GM15510 (cell line): ENCODE results near the gene SLX4IP.

Experiments used
- POLR2A ChIP-seq: IDR thresholded peaks from 3 replicates; pipeline ENCODE4 v1.6.1; 2011; ENCODE audit warnings: borderline replicate concordance; ENCODE audit not compliant: insufficient read length; ENCODE audit errors: extremely low read depth

SLX4IP gene

GRCh38 chr20:10510216-10510615 is 75.1 kb downstream of the SLX4IP start:
- TF ChIP-seq POLR2A: no peak

- TF ChIP-seq POLR2A: no peak
These were observed 76.0 kb downstream of the SLX4IP start for GRCh38 chr20:10511170-10511508.

GRCh38 chr20:10511509-10512251 is 76.6 kb downstream of the SLX4IP start:
- peak; percentile 30 for TF ChIP-seq POLR2A

- no peak for TF ChIP-seq POLR2A
These were observed 78.0 kb downstream of the SLX4IP start for GRCh38 chr20:10513061-10513460.

- no peak for TF ChIP-seq POLR2A
These were observed 78.9 kb downstream of the SLX4IP start for GRCh38 chr20:10513931-10514575.

GRCh38 chr20:10516529-10516928 is 81.4 kb downstream of the SLX4IP start:
- no peak for TF ChIP-seq POLR2A

DNA sequence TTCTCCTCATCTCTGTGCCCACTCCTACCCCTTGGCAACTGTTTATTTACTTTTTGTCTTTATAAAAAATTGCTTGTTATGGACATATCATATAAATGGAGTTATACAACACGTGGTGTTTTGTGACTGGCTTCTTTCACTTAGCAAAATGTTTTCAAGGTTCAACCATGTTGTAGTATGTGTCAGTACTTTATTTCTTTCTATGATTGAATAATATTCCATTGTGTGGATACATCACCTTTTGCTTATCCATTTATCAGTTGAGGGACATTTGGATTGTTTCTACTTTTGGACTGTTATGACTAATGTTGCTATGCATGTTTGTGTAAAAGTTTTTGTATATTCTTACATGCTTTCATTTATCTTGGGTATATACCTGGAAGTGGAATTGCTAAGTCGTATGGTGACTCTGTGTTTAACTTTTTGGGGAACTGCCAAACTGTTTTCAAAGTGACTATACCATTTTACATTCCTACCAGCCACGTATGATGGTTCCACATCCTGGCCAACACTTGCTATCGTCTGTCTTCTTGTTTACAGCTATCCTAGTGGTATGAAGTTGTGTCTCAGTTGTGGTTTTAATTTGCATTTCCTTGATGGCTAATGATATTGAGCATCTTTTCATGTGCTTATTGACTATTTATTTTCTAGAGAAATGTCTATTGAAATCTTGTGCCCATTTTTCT is 84.4 kb downstream of the SLX4IP start:
- TF ChIP-seq POLR2A: no peak

DNA sequence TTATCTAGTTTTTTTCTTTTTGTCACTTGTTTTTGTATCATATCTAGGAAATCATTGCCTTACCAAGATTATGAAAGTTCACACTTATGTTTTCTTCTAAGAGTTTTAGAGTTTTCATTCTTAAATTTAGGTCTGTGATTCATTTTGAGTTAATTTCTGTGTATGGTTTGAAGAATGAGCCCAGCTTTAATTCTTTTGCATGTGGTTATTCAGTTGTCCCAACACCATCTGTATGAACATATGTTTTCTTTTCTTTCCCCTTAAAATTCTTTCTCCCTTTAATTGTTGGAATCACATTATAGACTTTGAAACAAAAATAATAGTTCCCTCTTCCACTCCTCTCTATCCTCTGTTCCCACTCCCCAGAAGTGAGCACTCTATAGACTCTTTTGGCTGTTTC is 85.4 kb downstream of the SLX4IP start:
- TF ChIP-seq POLR2A: no peak

DNA sequence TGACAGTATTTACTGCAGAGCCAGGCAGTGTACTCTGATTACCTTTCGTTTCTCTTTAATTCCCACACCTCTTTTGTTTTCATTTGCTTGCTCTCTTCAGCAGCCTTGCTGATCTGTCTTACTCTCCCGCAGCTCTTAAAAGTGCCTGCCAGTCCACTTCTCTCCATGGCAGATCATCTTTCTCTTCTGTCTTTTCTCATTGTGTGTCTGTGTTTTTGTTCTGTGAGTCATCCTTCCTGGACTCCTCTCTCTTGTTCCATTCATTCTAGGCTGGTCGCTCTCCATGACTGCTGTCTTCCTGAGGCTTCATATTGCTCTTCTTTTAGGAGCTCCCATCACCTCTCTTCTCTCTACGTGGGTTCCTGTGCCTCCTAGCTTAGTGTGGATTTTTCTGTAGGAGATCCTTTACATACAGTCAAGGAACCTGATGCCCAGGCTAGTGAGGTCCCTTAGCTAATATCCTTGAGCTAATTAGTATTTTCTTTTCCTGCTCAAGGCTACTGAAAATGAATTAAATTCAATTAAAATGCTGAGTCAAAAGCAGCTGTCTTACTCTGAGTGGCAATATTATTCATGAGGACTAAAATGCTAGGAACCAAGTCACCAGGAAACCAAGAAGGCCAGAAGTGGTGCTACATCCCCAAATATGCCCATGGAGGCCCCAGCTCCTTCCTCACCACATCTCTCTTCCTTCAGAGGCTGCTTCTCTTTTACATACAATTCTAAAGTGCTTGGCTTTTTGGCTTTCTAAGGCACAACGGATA is 86.1 kb downstream of the SLX4IP start:
- TF ChIP-seq POLR2A: no peak

DNA sequence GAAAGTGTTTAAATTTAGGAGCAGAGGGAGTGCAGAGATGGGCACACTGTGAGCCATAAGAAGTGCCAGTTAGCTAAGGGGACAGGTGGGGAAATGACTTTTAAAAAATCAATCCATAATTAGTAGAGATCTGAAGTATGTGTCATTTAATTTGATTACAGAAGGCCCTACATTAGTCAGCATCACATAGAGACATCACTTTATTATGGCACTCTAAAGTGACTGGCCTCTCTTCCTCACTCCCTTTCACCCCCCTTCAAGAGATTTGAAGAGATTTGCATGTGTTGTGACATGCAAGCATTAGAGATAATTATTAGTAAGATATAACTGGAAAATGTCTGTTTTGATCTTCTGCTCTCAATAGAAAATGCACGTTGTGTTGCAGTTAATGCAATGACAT is 86.7 kb downstream of the SLX4IP start:
- no peak for TF ChIP-seq POLR2A

GRCh38 chr20:10522328-10522727 is 87.2 kb downstream of the SLX4IP start:
- TF ChIP-seq POLR2A: no peak

DNA sequence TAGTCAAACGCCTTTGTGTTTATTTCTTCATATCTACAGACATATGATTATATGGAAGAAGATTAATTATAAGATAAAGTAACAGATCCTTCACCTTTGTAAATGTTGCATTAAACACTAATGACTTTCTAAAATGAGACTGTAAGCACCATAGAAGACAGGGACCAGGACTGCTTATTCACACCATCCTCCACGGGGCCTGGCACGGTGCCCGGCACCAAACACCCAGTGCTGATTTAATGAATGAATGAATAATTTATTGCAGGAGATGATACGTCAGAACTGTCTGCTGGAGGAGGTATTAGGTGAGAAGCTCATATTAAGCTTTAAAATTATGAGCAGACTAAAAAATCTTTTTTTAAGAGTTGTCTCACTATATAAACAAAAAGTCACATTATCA is 88.3 kb downstream of the SLX4IP start:
- TF ChIP-seq POLR2A: no peak

GRCh38 chr20:10524034-10524476 is 89.0 kb downstream of the SLX4IP start:
- no peak for TF ChIP-seq POLR2A

DNA sequence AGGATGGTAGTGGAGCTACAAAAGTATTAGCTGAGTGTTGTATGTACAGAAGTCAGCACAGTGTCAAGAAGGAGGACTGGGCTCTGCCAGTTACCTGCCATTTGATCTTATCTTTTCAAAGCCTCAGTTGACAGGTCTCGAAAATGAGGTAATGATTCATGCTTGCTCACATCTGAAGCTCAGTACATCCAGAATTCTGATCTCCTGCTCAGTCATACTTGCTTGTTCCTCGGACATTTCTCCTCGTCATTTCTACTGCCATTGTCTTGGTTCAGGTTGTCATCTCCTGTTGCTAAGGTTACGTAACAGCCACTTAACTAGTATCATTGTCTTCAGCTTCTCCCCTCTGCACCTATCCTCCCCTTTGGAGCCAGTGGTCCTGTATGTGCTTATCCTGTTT is 89.5 kb downstream of the SLX4IP start:
- TF ChIP-seq POLR2A: no peak

- no peak for TF ChIP-seq POLR2A
These were observed 92.7 kb downstream of the SLX4IP start for GRCh38 chr20:10527781-10528180.

DNA sequence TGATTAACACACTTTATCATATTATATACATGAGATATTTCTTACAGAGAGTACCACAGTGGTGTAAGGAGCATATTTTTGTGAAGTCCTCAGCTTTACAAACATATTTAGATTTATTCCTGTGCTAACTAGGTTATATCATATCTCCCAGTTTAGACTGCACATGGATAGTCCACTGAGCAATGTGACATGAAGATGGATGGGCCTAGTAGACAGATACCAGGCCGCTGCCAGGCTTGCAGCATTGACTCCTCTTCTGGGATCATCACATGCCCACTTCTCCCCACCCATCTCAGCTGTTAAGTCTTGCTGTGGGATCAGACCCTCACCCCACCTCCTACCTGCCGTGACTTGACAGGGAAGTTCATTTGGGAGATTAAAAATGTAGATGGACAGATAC is 95.8 kb downstream of the SLX4IP start:
- TF ChIP-seq POLR2A: no peak

- no peak for TF ChIP-seq POLR2A
These were observed 96.7 kb downstream of the SLX4IP start for GRCh38 chr20:10531848-10532247.
